Lower lobe of right lung (tissue), 2 donors: Measurements from ENCODE around the gene CMTM8. TPM values are rescaled to one million over a fixed set of nuclear protein-coding genes. Genes with fewer than 3 reads are reported as not detected.
"Not testable (repeated sequence)": the region's sequence is repeated elsewhere in the genome, so short reads cannot be mapped to it uniquely, and the experiment has no call there.

Experiments used
- ATAC-seq, 2 donors: fragments of 200-7000 bp; cut with Tn5 transposase; one replicate each; pipeline ENCODE4 v1.9.1; 2020 to 2022; ENCODE audit warnings: mild to moderate bottlenecking in 2 of 2, moderate library complexity in 2 of 2
- DNase-seq: peaks from one replicate; pipeline ENCODE4 v3.0.0-alpha.2; 2020
- H3K27ac ChIP-seq: fragments of 200-600 bp; one replicate; pipeline ENCODE4 v1.8.0; 2022
- H3K27me3 ChIP-seq: fragments of 200-600 bp; one replicate; pipeline ENCODE4 v1.8.0; 2022; ENCODE audit warnings: low read depth
- H3K36me3 ChIP-seq: fragments of 200-600 bp; one replicate; pipeline ENCODE4 v1.8.0; 2022; ENCODE audit warnings: mild to moderate bottlenecking
- H3K4me1 ChIP-seq: fragments of 200-600 bp; one replicate; pipeline ENCODE4 v1.8.0; 2022
- H3K4me3 ChIP-seq: fragments of 200-600 bp; one replicate; pipeline ENCODE4 v1.8.0; 2022; ENCODE audit warnings: mild to moderate bottlenecking
- H3K9me3 ChIP-seq: fragments of 200-600 bp; one replicate; pipeline ENCODE4 v1.8.0; 2022
- CTCF ChIP-seq: fragments of 200-600 bp; IDR thresholded peaks from one replicate; pipeline ENCODE4 v1.8.0; 2022; ENCODE audit warnings: antibody characterized with exemption, mild to moderate bottlenecking
- intact Hi-C: fragments of 100-400 bp; cut with DNase I; formaldehyde crosslinking; loops from one replicate; pipeline ENCODE4 v1.11.0; 2022
- total RNA-seq: library from RNA; stranded (reverse); fragmentation: NEBNext Ultra II Directional; extraction: Animal tissue kit (Norgen Biotek cat#: 25700); gene quantifications from one replicate; pipeline ENCODE4 v1.2.1, GENCODE V29; 2021
- donor health status: DM: no; HTN: yes; CAD: no; lungs with severe emphysema.

The CMTM8 gene
- total RNA-seq, 1 donor from 2014 or later, result 25.6 TPM

- Histone ChIP-seq H3K9me3 (no peaks in the 10 kb centered on the region), H3K27me3 (no peaks in the 10 kb centered on the region), H3K4me1 (no peaks in the 10 kb centered on the region), H3K27ac (no peak overlapping the region), H3K36me3 (no peaks in the 10 kb centered on the region), H3K4me3 (no peak overlapping the region)
- no peak for ATAC-seq
- no peak for DNase-seq
- TF ChIP-seq CTCF, result no peak
- intact Hi-C loops, result no loop called here
Observed at GRCh38 chr3:32226875-32227500, 11.5 kb upstream of the CMTM8 start.

- H3K27me3 ChIP-seq, H3K9me3 ChIP-seq, H3K27ac ChIP-seq, H3K4me1 ChIP-seq, intact Hi-C loops, H3K36me3 ChIP-seq, ATAC-seq, DNase-seq, H3K4me3 ChIP-seq: not testable (repeated sequence)
Observed at GRCh38 chr3:32228743-32229142, 9.7 kb upstream of the CMTM8 start.

GRCh38 chr3:32229565-32229964, 8.9 kb upstream of the CMTM8 start:
- ATAC-seq (peak in 1 of 2 donors; percentile 21), DNase-seq (no peak)
- H3K9me3 ChIP-seq, result no peaks in the 10 kb centered on the region
- intact Hi-C loops, result no loop called here
- H3K4me1 ChIP-seq, result no peaks in the 10 kb centered on the region
- no peak overlapping the region for H3K27ac ChIP-seq
- H3K36me3 ChIP-seq, result no peaks in the 10 kb centered on the region
- no peak for TF ChIP-seq CTCF
- H3K27me3 ChIP-seq, result no peaks in the 10 kb centered on the region
- no peak overlapping the region for H3K4me3 ChIP-seq

- TF ChIP-seq CTCF, result no peak
- intact Hi-C loops, result no loop called here
- H3K27ac ChIP-seq, result no peak overlapping the region
- H3K4me1 ChIP-seq, result peaks cover 40% of the 10 kb centered on the region
- ATAC-seq (no peak), DNase-seq (no peak)
- H3K27me3 ChIP-seq, result no peaks in the 10 kb centered on the region
- no peaks in the 10 kb centered on the region for H3K36me3 ChIP-seq
- H3K4me3 ChIP-seq, result no peak overlapping the region
- H3K9me3 ChIP-seq, result peaks cover 11% of the 10 kb centered on the region
Observed at GRCh38 chr3:32236377-32236776, 2.1 kb upstream of the CMTM8 start.

GRCh38 chr3:32237670-32238452, 619 bp upstream of the CMTM8 start:
- ATAC-seq, result peak; percentile 79 to 80
- DNase-seq, result peak; percentile 73

More at GRCh38 chr3:32237670-32238452, 619 bp upstream of the CMTM8 start:
- intact Hi-C loops, result no loop called here
- Histone ChIP-seq H3K4me1 (peaks cover 42% of the 10 kb centered on the region), H3K36me3 (no peaks in the 10 kb centered on the region), H3K27ac (peak overlapping the region; percentile 90), H3K9me3 (peaks cover 11% of the 10 kb centered on the region), H3K4me3 (peak overlapping the region; percentile 80), H3K27me3 (no peaks in the 10 kb centered on the region)
- no peak for TF ChIP-seq CTCF
